Measurements from ENCODE around the gene ANKAR.

DNA sequence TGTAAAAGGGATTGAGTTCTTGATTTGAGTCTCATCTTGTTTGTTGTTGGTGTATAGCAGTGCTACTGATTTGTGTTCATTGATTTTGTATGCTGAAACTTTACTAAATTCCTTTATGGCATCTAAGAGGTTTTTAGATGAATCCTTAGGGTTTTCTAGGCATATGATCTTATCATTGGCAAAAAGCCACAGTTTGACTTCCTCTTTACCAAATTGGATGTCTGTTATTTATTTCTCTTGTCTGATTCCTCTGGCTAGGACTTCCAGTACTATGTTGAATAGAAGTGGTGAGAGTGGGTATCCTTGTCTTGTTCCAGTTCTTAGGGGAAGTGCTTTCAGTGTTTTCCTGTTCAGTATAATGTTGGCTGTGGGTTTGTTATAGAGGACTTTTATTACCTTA is 4.8 kb downstream of the ANKAR start:
- TF ChIP-seq, protein P1, sequence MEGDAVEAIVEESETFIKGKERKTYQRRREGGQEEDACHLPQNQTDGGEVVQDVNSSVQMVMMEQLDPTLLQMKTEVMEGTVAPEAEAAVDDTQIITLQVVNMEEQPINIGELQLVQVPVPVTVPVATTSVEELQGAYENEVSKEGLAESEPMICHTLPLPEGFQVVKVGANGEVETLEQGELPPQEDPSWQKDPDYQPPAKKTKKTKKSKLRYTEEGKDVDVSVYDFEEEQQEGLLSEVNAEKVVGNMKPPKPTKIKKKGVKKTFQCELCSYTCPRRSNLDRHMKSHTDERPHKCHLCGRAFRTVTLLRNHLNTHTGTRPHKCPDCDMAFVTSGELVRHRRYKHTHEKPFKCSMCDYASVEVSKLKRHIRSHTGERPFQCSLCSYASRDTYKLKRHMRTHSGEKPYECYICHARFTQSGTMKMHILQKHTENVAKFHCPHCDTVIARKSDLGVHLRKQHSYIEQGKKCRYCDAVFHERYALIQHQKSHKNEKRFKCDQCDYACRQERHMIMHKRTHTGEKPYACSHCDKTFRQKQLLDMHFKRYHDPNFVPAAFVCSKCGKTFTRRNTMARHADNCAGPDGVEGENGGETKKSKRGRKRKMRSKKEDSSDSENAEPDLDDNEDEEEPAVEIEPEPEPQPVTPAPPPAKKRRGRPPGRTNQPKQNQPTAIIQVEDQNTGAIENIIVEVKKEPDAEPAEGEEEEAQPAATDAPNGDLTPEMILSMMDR (IDR thresholded peaks at IDR 0.05; ENCODE audit: low read depth, low read length, poor library complexity, severe bottlenecking): no peak
- no peak for TF ChIP-seq EZH2phosphoT487 (IDR thresholded peaks at IDR 0.05; ENCODE audit: borderline replicate concordance, low read length)

Data from DOHH2 (cell line).